GM18868 (cell line): ENCODE measurements around the gene TBX21.
A peak's percentile ranks its signal among the peaks of the same experiment; 100 is the strongest.

Experiments
- ATAC-seq: cut with Tn5 transposase; IDR thresholded peaks from one replicate; pipeline ENCODE4 v1.9.1; 2021; ENCODE audit warnings: mild to moderate bottlenecking, moderate library complexity; ENCODE audit not compliant: unreplicated experiment

The TBX21 gene

DNA sequence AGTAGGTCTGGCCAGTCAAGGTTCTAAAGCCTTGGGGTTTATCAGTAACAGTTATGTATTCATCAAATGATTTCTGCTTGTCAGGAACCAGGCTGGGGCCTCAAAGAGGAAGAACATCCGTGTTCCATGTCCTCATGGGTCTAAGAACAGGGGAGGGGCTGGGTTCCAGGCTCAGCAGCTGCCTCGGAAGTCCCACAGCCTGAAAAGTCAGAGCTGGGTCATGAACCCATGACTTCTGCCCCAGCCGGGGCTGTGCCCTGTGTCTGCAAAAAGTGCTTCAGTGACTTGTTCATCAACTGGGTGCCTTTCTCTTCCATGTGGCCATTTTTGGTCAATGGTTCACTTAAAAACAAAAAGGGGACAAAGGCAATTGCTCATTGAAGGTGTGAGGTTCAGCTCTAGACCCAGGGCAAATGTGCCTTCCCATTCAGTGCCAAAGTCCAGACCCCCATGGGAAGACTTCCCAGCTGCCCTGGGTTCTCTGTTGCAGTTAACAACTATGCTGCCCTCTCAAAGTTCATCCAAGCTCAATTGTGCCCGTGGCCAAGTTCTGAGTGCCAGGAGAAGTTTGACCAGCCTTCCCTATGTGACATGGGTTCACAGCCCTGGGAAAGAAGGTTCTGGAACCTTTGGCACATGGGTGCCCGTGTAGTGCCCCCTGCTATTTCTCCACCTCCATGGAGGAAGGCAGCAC, 20.6 kb upstream of the TBX21 start:
- ATAC-seq, result no peak

DNA sequence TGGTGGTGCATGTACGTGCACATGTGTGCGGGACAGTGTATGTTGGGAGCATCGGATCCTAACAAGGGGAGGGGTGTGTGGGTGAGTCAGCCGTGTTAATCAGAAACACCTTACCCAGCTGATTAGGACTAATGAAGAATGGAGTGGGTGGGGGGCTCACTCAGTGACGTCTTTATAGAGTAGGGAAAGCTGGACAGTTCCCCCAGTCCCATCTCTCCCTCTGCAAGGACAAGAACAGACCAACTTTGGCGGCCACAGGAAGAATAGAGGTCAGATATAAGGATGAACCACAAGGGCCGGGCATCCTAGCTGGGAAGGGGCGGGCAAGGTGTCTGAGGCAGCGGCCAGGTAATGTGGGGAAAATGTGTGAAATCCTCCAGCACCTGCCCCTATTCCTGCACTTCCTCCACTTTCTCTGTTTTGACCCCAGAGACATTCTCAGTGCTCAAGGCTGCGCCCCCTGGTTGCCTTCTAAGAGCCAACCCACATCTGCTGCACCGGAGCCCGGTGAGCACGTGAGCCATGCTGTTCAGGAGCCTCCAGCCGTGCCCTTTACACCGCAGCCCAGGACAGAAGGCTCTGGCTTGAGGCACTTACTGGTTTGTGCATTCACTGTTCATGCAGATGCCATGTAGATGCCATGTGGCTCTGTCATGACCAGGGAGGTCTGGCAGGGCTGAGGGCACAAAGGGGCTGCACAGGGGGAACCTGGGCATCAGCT, 18.9 kb upstream of the TBX21 start:
- ATAC-seq, result no peak

DNA sequence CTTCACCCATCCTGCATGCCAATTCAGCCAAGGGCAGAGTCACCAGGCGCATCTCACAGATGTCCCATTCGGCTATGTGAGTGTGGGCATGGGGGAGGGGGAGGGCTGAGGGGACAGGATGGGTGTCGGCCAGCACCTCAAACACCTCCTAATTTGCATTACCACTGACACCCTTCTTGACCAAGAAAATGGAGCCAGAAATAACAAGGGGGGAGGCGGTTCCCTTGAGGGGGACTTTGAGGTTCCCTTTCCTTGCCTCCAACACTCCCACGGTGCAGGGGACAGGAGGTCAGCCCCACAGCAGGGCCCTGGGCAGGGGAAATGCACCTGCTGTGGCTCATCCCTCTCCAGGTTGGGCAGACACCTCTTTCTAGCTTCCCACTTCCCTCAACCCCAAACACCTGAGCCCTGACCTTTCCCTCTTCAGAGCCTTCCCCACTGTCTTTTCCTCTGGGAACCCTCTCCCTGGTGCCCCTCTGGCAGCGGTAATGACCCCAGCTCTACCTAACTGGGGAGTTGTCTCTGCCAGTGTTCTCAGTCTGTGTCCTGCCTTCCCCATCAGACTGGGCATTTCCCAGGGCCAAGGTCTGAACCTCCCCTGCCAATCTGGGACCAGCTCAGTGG, 18.2 kb upstream of the TBX21 start:
- ATAC-seq, result no peak

DNA sequence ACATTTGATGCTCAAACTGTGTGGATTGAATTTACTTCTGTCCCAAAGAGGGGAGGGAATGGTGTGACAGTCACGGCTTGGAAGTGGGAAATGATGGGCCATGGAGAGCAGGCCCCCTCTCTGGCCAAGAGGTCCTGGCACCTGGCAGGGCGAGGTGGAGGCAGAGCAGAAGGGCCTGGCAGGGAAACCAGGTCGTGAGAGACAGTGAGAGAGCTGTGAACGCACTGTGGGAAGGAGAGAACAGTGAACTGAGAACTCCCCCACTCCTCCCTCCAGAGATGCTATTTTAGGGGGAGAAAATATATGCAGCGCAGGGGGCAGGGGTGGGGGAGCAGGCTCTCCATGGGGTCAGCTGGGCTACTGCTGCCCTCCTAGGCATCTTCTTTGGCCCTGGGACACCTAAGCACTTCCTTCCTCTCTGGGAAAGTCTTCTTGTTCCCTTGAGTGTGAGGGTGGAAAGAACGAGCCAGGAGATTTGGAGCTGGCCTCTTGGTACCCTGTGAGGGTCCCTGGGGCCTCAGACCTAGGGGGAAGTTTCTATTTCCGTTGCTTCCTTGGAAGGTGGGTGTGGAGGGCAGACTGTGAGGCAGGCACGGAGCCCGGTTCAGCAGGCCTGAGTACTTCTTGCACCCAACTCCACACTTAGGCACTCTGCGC, 17.2 kb upstream of the TBX21 start:
- ATAC-seq, result no peak

DNA sequence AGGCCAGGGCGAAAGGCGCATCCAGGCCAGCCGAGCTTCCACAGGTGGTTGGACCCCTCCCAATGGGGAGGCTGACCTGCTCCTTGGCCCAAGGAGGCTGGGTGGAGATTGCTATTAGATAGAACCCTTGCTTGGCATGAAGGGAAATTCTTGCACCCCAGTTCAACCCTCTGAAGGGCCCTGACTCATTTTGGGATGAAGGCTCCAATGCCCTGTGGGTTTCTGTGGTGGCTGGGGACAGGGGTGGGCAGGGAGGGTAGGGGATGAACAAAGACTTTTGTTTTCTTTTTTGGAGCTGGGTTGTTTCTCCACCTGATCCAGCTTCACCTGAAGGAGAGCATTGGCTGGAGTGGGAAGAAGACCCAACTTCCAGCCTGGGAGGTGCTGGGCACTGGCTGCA, 16.7 kb upstream of the TBX21 start:
- ATAC-seq, result no peak

DNA sequence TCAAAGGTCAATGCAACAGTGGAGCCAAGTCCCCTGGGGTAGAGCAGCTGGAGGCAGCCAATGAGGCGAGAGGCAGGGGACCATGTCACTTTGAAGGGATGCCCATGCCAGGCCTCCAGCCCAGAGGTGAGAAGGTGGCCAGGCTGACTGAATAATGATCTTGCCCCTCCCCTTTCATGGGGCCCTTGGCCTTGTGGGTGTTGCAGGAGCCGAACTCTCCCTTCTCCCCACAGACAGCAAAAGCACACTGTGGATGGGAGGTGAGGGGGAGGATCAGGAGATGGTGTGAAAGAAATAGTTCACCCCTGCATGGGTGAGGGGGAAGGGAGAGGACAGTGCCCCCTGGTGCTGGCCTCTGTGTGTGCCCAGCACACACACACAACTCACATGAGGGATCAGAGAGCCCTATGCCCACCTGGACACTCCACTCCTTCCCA, 15.8 kb upstream of the TBX21 start:
- ATAC-seq, result no peak

DNA sequence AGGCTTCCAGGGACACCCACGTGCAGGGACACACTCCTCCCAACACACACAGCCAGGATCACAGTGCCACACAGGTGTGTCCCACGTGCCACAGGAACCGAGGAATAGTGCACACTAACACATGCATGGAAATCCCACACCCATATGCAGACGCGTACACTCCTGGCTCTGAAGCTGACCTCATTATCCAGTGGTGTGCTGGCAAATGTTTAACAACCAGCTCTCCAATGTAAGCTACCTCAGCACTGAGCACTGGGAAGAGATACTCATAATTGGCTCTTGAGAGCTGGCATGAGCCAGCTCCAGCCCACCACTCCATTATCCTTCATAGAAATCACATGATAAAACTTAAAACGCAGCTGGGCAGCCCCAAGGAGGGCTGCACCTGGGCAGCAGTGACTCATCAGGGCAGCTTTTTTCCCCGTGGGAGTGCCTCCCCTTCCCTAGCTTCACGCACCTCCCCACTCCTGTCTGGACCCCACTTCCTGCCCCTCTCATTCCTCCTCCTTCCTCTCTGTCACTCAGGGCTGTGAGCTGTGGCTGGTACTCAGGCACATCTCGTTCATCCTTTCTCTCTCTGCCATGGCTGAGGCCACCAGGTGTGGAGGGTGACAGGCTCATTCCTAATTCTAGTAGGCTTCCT, 14.9 kb upstream of the TBX21 start:
- no peak for ATAC-seq

DNA sequence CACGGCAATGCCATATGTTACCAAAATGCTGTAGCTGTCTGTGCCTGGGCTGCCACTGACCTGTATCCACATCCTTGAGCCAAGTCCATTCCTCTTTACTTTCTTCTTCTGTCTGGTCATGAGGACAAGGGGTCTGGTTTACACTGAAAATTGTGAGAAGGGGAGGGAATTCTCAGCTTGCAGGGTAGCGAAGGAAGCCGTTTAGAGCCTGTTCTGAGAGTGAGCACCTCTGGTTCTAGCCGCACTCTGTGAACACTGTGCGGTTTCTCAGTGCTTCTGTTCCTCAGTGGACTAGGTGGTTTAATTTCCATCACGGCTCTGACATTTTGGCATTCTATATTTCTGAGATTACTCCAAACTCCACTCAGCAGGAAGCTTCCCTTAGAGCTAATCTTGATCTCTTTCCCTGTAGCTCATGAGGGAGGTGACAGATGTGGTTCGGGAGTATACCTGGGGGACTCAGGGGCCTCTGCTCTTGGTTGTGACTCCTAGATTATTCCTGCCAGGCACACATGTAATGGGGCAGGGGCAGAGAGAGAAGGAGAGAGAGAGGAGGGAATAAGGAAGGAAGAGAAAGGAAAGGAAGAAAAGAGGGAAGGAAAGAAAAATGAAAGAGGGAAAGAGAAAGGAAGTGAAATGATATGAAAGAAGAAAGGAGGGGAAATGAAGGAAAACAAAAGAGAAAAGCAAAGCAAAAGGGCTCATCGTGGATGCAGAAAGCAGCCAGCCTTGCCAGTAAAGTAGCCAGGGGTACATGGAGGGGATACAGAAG, 14.2 kb upstream of the TBX21 start:
- no peak for ATAC-seq

DNA sequence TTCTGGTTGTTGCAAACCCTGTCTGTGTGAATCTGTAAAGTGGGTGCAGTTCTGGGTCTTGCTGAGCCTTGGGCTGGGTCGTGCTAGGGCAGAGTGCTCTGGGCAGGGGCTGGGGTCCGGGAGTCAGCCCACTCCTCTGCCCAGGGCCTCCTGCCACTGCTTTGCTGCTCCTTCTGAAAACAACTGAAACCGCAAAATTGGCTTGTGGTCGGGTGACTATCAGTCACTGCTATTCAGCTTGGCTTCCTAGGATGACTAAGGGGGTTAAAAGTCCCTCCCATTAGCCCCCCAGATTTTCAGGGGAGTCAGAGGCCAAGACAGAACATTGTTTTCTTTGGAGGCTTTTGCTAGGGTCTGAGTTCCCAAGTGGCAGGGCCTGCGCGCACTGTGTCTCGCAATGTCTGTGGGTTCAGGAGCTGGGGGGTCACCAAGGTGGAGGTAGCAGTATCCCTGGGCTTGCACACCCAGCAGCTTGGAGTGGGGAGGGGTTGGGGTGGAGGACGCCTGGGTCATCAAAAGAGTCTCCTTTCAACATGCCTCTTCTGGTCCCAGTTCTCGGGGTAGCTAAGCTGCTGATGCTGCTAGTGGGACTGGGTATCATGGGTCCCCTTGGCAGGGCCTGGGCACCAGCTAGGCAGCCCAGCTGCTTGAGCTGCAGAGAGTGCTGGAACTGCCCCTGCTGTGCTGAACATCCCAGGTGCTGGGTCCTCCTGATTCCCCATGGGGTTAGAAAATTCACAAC, 13.5 kb upstream of the TBX21 start:
- peak; percentile 39 for ATAC-seq

DNA sequence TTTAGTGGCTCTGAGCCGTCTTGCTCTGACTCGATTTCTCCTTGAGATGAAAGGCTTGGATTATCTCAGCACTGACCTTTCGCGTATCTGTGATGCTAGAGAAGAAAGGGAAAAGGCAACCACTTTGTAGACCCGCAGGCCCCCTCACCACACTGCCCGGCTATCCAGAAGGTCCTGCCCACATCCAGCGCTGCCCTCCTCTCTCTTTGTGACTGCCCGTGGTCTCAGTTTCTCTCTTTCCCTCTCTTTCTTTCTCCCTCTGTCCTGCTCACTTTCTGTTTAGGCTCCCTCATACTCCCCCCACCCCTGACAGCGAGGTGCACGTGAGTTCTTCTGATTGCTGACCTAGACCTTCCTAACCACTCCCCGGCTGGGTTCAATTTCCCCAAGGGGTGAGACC, 12.8 kb upstream of the TBX21 start:
- no peak for ATAC-seq

DNA sequence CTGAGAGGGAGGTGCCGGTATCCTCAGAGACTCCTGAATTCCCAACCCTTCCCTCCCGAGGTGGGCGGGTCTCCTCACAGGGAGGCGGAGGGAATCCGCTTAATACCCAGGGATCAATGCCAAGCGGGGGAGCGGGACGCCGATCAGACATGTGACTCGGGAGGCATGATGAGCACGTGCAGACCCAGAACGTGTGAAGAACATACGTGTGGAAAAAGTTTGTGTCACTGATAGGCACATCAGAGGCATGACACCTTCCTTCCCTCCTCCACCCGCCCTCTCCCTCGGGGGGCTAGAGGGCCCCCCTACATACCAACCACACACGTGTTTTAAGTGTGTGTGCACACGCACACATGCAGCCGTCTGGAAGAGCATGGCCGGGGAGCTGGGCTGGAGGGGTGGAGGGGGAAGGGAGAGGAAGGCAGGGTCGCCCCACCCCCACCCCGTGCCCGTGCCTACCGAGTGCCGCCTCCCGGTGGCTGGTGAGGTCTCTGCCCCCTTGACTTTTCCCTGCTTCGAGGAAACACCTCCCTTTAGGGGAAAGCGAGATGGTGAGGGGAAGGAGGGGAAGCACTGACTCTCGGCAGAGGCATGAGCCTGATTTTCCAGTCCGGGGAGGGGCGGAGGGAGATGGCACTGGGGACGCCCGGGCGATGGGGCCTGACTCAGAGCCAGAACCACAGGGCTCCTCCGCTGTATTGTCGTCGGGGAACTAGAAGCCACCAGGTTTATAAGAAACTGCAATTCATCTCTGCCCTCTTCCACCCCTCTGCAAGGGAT, 12.1 kb upstream of the TBX21 start:
- peak; percentile 49 for ATAC-seq

DNA sequence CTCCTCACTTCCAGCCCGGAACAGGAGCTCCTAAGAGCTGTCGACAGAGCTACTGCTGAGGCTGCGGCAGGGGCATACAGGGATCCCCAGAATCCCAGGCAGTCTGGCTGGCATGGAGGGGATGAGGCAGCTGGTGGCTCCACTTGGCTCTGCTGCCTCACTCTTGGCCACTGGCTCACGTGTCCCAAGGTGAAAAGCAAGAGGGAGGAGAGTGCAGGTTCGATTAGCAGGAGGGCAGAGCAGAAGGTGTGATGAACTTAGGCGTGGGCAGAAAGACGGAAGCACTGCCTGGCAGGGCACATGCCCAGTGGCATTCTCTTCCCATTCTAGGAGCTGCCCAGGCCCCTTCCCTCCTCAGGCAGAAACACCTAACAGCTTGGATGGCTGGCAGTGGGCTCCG, 11.3 kb upstream of the TBX21 start:
- no peak for ATAC-seq

DNA sequence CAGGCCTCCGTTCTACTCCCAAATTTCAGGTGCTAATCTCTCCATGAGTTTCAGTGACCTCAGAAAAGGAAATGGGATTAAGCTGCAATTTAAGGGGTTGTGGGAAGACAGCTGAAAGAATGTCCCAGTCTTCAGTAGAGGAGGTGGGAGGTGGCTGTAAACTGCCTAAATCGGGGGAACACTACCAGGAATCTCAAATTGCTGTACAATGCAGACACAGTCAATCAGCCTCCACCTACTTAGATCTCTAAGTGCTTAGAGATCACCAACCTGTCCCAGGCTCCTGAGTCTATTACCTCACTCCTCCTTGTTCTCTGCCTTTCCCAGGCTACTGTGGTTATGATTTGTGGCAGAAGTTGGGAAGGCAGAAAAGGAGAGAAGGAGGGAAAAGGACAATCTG, 8.3 kb upstream of the TBX21 start:
- ATAC-seq, result no peak

DNA sequence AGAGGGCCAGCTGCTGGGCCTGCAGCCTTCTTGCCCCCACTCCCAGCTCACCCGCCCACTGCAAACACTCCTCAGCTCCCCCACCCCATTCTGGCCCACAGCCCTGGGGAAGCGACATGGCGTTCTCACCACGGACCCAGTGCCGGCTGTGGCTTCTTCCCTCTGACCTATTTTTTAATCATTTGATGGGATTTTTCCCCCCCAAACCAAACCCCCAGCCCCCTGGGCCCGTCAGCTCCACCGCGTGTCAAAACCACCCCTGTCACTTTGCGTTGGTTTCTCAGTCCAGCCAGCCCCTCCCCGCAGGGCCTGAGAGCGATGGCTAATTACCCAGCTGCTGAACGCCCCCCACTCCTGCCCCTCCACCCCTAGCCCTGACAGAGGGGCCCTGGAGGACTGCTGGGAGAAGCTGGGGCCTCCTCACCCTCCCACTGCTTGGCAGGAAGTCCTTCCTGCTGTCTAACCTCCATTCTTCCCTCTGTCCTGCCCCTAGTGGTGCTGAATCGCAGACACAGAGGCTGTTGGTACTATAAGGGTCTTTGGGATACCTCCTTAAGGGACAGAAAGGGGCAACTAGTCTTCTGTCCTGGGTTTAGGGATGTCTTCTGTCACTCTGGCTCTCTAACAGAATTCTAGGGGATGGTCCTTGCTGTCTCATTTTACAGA, 7.5 kb upstream of the TBX21 start:
- ATAC-seq, result no peak

DNA sequence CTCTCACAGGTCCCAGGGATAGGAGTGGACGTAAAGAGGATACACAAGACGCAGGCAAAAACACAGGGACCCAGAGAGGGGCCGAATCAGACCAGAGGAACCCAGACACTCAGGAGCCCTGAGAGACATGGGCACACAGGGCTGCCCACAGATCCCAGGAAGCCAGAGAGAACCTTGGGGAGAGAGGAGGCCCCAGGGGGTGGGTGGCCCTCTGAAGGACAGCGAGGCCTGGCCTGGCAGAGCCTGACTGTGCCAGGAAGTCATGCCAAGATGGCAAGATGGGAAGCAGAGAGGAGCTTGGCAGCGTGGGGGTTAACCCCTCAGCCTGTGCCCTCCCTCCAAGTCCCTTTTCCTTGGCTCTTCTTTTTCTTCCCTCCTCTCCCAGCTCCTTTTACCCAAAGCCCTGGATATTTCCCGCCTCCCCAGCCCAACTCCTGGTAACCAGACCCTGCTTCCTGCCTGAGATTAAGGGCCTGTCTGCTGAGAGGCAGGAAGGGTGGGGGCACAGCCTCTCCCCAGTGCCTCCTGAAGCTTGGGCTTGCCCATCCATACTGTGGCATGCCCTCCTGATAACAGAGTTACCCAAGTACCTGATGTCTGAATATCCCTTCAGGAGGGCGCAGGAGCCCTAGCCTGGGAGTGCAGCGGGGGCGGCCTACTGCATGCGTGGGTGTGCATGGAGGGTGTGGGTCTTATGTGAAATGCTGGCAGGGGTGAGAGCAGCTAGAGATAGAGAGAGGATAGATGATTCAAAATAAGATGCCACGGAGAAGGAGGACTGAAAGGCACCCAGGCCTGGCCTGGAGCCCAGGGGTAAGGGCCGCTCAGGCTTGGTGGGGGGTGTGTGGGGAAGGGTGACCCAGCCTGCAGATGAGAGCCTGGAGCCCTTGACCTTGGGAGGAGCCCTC, 6.0 kb upstream of the TBX21 start:
- ATAC-seq, result no peak

DNA sequence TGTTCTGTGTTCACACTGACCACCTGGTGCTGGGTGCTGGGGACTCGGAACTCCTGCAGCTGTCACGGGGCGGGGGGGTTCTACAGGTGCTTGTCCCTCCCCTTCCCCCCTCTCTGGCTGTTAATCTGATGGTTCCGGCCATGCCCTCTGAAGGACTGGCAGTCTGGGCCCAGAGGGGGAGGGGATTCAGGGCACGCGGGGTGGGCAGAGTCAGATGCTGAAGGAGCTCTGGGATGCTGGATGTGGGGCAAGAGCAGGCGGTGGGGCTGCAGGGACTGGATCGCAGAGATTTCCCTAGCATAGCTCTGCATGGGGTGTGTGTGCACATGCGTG, 5.4 kb upstream of the TBX21 start:
- ATAC-seq, result no peak

DNA sequence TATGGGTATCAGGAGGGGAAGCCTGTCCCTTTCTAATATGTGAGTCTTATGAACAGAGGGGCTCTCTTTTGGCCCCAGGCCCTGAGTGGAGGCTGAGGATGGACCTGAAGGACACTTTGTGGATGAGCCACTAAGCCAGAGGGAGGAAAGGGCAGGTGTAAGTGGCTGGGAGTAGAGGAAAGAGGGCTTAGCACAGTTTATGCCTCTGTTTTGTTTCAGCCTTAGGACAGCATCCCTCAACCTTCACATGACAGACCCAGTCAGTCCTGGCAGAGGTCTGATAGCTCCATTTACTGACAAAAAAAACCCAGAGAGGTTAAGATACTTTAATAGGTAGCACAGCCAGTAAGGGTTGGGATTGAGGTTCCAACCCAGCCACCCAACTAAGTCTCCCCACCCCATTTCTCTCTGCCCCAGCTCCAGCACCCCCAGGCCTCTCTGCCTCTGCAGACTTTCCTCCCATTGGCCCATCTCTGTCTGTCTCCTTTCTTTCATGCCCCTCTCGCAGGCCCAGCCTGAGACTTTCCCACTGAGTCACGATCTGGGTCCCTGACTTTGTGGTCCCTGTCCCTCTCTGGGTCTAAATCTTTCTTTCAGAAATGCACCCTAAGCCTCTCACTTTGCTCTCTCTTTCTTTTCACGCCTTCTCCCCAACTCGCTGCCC, 4.7 kb upstream of the TBX21 start:
- ATAC-seq, result no peak
